ENCODE measurements around the gene PHETA1. TPM values are rescaled to one million over a fixed set of nuclear protein-coding genes. Genes with fewer than 3 reads are reported as not detected.

Gene PHETA1
- total and polyA plus RNA-seq, 2 of the 13 experiments (the other 11 are each of a cell fraction or from before 2014, with no cell fraction given), result 11.3 to 20.8 TPM

DNA sequence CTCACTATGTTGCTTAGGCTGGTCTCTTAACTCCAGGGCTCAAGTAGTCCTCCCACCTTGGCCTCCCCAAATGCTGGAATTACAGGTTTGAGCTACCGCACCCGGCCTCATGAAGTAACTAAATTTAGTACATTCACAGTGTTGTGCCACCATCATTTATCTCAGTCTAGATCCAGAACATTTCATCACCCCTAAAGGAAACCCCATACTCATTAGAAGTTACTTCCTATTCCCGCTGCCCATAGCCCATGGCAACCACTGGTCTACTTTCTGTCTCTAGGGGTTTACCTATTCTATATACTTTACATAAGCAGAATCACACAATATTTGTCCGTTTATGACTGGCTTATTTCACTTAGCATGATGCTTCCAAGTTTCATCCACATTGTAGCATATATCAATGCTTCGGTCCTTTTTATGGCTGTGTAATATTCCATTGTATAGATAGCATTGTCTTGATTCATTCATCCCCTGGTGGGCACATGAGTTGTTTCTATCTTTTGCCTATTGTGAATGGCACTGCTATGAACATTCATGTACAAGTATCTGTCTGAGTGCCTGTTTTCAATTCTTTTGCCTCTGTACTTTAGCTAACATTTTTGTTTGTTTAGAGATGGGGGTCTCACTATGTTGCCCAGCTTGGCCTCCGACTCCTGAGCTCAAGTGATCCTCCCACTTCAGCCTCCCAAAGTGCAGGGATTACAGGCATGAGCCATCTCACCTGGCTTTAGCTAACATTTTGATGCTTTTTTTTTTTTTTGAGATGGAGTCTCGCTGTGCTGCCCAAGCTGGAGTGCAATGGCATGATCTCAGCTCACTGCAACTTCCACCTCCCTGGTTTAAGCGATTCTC is 26.7 kb upstream of the PHETA1 start:
- no TSS peak for BruUV-seq (replicated peaks)
- DNase-seq (ENCODE audit: low spot score) (no peak), ATAC-seq (no peak), FAIRE-seq (no peak)
- intact Hi-C loops (cut with micrococcal nuclease; ENCODE audit: unreplicated experiment) (loop anchor here (2.0 kb wide), 1 partner anchor 55 kb away; no protein-coding TSS in a partner anchor), in situ Hi-C loops (cut with HindIII; ENCODE audit: extremely low pct_ligation_motif_present, low pct_unique_long_range_greater_than_20kb) (loop anchor here (5.0 to 10.0 kb wide), 2 partner anchors 57 to 279 kb away; no protein-coding TSS in a partner anchor)
- H3K79me2 ChIP-seq (ENCODE audit: insufficient read depth, low read length), result no peaks in the 10 kb centered on the region
- H2AFZ ChIP-seq (ENCODE audit: low read length), result no peak overlapping the region
- no peak overlapping the region for H3K4me2 ChIP-seq (ENCODE audit: low read depth, low read length)
- peaks cover 45% of the 10 kb centered on the region for H3K4me1 ChIP-seq (ENCODE audit: insufficient read depth, low read length)
- no peaks in the 10 kb centered on the region for H3K9me3 ChIP-seq (ENCODE audit: low read length)
- WGBS (ENCODE audit: low lambda C conversion rate), result 75% methylated on average over 8 of the region's 8 CpGs
- H3K36me3 ChIP-seq (replicated peaks in 1 of 2; ENCODE audit: control insufficient read depth in 1 of 2, insufficient read depth in 2 of 2, low read length in 2 of 2), result no peaks in the 10 kb centered on the region
- TF ChIP-seq KDM4B (CRISPR knock-in tag; IDR thresholded peaks at IDR 0.05) (no peak), NR2F1 (CRISPR knock-in tag; IDR thresholded peaks at IDR 0.05) (no peak), ZNF121 (CRISPR knock-in tag; IDR thresholded peaks at IDR 0.05) (0 out of 2 replicates have a peak, but pooled peaks have one; percentile 32)
- TF ChIP-seq, protein P1, sequence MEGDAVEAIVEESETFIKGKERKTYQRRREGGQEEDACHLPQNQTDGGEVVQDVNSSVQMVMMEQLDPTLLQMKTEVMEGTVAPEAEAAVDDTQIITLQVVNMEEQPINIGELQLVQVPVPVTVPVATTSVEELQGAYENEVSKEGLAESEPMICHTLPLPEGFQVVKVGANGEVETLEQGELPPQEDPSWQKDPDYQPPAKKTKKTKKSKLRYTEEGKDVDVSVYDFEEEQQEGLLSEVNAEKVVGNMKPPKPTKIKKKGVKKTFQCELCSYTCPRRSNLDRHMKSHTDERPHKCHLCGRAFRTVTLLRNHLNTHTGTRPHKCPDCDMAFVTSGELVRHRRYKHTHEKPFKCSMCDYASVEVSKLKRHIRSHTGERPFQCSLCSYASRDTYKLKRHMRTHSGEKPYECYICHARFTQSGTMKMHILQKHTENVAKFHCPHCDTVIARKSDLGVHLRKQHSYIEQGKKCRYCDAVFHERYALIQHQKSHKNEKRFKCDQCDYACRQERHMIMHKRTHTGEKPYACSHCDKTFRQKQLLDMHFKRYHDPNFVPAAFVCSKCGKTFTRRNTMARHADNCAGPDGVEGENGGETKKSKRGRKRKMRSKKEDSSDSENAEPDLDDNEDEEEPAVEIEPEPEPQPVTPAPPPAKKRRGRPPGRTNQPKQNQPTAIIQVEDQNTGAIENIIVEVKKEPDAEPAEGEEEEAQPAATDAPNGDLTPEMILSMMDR (CRISPR knock-in tag; IDR thresholded peaks at IDR 0.05), result no peak
- no peak overlapping the region for H3K4me3 ChIP-seq (replicated peaks in 1 of 3; ENCODE audit: insufficient read depth in 1 of 3, low read depth in 2 of 3, low read length in 3 of 3)
- ChIA-PET CTCF (ENCODE audit: low intra/inter-chr PET ratio, low total read pairs) (interaction anchor here (2.2 to 2.7 kb wide), 2 partner anchors 56 to 64 kb away, joined by 22 to 31 read pairs; no protein-coding TSS in a partner anchor), POLR2A (interaction anchor here (1.2 kb wide), 1 partner anchor 9 kb away, joined by 3 read pairs; no protein-coding TSS in a partner anchor)
- H3K27me3 ChIP-seq (ENCODE audit: control insufficient read depth in 1 of 2, insufficient read depth in 2 of 2, low read length in 2 of 2), result no peaks in the 10 kb centered on the region; a peak in 2 of 5 replicates
- H3K9ac ChIP-seq (ENCODE audit: insufficient read depth, low read depth, low read length), result no peak overlapping the region
- H3K27ac ChIP-seq (ENCODE audit: extremely low read length, insufficient read depth, low read length), result no peak overlapping the region
- no peaks in the 10 kb centered on the region for H4K20me1 ChIP-seq (ENCODE audit: insufficient read depth, low read length)

GRCh38 chr12:111394480-111394879 is 25.6 kb upstream of the PHETA1 start:
- no peak overlapping the region for H3K4me2 ChIP-seq (ENCODE audit: low read depth, low read length)
- ATAC-seq (no peak), DNase-seq (ENCODE audit: low spot score) (no peak), FAIRE-seq (no peak)
- TF ChIP-seq MATR3 (CRISPR knock-in tag; IDR thresholded peaks at IDR 0.05), result no peak
- no peak for TF ChIP-seq NFE2L1 (CRISPR knock-in tag; IDR thresholded peaks at IDR 0.05; ENCODE audit: borderline replicate concordance)
- no peak for TF ChIP-seq ADNP (CRISPR knock-in tag; IDR thresholded peaks at IDR 0.05)
- no peak for TF ChIP-seq ZNF160 (CRISPR knock-in tag; IDR thresholded peaks at IDR 0.05)
- H4K20me1 ChIP-seq (ENCODE audit: insufficient read depth, low read length), result no peaks in the 10 kb centered on the region
- H3K9ac ChIP-seq (ENCODE audit: insufficient read depth, low read depth, low read length), result no peak overlapping the region
- no TSS peak for BruUV-seq (replicated peaks)
- H3K36me3 ChIP-seq (replicated peaks in 1 of 2; ENCODE audit: control insufficient read depth in 1 of 2, insufficient read depth in 2 of 2, low read length in 2 of 2), result no peaks in the 10 kb centered on the region
- in situ Hi-C loops (cut with HindIII; ENCODE audit: extremely low pct_ligation_motif_present, low pct_unique_long_range_greater_than_20kb), result loop anchor here (10.0 kb wide), 1 partner anchor 280 kb away; no protein-coding TSS in a partner anchor
- peaks cover 0 to 4% of the 10 kb centered on the region in 2 experiments; a peak in 3 of 5 replicates for H3K27me3 ChIP-seq (ENCODE audit: control insufficient read depth in 1 of 2, insufficient read depth in 2 of 2, low read length in 2 of 2)
- H3K79me2 ChIP-seq (ENCODE audit: insufficient read depth, low read length), result no peaks in the 10 kb centered on the region
- ChIA-PET CTCF (ENCODE audit: low intra/inter-chr PET ratio, low total read pairs) (no interaction called here), POLR2A (no interaction called here)
- H3K27ac ChIP-seq (ENCODE audit: extremely low read length, insufficient read depth, low read length), result no peak overlapping the region
- H3K4me3 ChIP-seq (replicated peaks in 1 of 3; ENCODE audit: insufficient read depth in 1 of 3, low read depth in 2 of 3, low read length in 3 of 3), result no peak overlapping the region
- 19% methylated on average over 7 of the region's 8 CpGs for WGBS (ENCODE audit: low lambda C conversion rate)
- H3K9me3 ChIP-seq (ENCODE audit: low read length), result no peaks in the 10 kb centered on the region
- peaks cover 34% of the 10 kb centered on the region for H3K4me1 ChIP-seq (ENCODE audit: insufficient read depth, low read length)
- intact Hi-C loops (cut with micrococcal nuclease; ENCODE audit: unreplicated experiment), result no loop called here
- H2AFZ ChIP-seq (ENCODE audit: low read length), result no peak overlapping the region
